GM19455 (cell line): Measurements from ENCODE around the gene CTRB1.

ENCODE experiments used
- ATAC-seq: cut with Tn5 transposase; IDR thresholded peaks from one replicate; pipeline ENCODE4 v1.9.1; 2021; ENCODE audit not compliant: unreplicated experiment

Gene CTRB1

DNA sequence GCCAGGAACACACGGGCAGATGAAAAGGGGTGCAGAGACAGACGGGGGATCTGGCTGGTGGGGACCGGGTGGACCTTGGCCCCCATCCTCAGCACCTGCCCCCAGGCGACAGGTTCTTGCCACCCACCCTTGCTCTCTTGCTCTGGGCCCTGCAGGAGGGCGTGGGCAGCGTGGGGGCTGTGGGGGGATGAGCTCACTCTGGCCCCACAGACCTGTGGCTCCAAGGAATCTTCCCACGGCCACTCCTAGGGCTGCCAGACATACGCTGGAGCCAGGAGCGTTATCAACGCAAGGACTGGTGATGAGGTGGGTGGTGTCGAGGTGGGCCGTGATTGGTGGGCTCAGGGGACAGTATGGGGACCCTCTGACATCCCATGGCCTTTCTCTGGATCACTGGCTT, 6.3 kb downstream of the CTRB1 start:
- no peak for ATAC-seq

DNA sequence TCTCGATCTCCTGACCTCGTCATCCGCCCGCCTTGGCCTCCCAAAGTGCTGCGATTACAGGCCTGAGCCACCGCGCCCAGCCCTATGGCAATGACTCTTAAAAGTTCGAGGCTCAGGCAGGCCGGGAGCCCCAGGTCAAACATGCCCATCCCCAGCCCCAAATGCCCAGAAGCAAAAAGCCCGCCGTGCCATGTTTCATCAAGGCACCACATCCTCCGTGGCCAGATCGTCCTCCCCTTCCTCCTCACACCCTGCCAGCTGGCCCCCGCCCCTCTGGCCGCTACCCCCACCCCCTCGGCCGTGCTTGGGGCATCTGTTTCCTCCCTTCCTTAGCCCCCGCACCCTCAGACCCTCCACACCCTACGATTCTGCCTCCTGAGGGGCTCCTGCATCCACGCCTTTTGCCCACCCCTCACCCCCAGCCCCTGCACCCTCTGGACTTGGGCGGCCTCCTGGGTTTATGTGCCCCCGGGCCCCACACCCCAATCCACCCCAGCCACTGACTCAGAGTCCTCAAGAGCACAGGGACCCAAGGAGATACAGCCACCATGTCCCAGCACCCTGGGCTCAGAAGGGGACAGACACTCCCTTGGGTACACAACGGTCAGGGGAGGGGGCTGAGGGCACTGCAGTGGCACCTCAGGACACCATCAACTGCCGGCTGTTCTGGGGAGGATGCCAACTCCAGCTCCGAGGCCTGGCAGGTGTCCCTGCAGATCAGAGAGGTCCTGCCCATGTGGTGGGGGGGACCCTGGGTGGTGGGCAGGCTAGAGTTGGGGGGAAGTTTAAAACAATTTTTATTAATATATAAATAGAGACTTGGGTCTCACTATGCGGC, 7.1 kb downstream of the CTRB1 start:
- no peak for ATAC-seq

DNA sequence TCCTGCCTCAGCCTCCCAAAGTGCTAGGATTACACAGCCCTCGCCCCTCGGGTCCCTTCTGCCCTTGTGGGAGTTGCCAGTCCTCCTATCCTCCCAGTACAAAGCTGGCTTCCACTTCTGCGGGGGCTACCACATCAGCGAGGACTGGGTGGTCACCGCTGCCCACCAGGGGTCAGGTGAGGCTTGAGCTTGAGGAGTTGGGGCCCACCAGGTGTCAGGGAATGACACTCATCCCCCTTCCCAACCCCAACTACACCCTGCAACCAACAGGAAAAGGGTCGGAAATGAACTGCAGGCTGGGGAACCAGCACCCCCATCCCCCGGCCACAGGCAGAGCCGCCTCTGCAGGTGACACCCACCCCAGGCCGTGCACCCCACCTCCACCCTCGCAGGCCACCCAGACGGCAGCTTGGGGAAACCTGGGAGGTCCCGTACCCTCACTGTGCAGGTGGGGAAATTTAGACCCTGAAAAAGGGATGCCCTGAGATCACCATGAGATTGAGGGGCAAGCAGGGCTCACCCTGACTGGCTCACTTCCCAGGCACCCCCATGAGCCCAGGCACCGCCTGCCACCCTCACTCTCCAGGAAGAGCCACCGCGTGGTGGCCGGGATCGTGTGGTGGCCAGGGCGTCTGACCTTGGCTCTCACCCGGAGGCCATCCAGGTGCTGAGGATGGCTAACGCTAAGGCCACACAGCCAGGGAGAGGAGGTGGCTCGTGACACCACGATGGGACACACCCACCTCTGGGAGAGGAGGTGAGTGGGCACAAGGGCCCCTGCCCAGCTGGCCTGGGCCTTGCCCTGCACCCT, 8.0 kb downstream of the CTRB1 start:
- ATAC-seq = no peak

DNA sequence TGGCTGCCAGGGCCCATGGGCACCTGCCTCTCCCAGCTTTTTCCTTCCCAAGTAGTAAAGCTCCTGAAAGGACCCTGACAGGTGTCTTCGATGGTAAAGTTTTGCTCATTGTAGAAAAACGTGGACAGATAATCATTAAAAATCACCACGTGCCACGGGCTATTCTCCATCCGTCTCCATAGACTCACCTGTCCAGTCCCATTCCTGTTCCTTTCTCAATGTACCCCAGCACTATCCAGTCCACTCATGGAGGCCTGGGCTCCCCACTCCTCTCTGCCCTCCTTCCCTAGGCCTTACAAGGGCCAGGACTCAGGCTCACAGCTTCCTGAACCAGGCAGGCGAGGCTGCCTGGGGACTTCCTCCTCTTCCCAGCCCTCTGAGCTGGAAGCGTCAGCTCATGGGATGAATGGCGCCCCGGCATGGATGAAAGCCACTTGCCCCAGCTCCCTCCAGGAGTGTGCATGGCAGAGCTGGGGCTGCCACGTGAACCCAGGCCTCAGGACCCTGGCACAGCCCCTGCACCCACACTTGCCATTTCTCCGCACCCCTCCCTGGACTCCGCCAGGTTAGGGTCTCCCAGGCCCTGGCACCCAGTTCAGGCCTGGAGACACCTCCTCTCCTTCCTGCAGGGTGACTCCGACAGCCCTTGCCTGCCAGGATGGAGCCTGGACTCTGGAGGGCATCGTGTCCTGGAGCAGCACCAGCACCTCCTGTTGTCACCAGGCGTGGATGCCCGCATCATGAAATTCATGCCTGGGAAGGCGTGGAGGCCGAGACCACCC, 8.8 kb downstream of the CTRB1 start:
- no peak for ATAC-seq

DNA sequence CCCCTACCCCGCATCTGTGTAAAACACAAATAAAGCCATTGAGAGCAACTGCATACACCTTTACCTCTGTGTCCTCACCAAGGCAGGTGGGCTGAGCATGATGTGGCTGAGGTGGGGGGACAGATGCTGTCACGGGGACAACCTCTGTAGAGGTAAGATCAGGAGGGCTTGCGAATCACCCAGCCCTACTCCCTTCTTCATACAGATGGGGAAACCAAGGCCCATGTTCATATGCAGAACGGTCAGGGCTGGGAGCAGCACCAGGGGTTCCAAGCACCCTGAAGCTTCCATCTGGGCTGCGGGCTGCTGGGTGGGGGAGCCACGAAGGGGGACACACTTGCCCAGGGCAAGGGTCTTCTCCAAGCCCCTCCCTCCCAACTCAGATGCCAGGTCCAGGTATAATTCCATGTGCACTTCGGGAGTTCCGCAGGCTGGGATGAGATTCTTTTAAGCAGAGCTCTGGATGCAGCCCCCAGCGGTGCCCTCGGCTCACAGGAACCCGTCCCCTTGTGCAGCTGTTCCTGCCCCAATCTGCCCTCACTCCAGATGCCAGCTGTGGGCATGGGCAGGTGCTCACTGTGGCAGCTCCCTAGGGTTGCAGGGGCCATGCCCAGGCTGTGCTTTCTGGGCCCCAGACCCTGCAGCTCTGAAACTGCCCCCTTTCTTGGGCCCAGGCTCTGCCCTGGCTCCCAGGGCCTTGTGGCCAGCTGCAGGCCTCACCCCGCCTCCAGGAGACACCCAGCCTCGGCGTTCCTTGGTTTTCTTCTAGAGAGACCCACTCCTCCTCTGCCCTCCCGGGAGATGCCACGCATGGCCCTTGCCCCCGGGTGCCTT, 9.6 kb downstream of the CTRB1 start:
- ATAC-seq = no peak

DNA sequence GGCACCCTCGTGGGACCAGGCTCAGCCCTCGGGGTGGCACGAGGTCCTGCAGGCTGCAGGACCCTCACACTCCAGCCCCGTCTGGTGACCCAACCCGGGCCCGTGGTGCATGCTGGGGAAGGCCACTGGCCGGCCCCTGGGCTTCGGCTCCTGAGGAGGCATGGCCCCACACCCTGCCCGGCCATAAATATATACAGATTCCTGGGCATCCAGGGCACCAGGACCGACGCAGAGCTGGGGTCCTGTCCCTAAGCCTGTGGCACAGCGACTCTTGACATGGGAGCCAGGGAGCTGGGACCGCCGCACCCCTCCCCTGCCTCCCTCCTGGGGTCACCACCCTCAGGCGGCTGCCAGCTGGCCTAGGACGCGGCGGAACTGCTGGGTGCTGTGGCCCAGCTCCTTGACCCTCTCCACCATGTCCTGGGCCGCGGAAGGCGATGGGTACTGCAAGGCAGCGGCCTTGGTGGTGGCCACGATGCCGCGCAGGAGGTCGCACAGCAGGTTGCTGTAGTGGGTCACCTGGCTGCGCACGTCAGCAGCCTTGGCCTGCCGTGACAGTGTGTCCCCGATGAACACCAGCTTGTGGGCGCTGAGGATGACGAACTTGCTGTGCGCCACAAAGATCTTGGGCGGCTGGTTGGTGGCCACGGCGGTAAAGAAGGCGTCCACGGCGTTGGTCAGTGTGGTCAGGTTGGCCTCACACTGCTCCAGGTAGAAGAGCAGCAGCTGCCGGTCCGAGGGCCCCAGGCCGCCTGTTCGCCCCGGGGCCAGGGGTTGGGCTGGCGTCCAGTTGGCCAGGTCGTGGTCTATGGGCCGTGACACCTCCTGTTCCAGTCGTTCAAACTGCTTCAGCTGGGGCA, 10.6 kb downstream of the CTRB1 start:
- ATAC-seq = no peak

DNA sequence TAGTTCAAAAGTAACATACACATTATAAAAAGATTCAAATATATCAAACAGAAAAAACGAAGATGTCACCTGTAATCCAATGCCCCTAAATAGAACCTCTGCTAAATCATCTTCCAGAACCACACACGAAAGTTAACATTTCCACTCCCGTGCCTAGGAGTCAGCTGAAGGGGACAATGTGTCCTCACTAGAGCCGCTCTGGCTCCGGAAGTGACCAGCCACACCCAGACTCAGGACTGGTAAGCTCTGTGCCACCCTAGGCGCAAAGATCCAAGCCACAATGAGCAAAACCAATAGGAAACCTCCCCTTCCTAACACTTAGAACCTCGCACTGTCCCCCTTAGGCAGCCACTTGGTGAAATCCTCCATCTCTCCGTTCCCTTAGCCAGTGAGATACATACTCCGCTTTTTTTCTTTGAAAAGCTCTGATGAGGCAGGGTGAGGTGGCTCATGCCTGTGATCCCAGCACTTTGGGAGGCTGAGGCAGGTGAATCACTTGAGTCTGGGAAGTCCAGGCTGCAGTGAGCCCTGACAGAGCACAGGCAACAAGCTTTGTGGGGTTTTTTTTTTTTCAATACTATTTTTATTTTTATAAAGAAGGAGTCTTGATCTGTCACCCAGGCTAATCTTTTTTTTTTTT, 11.8 kb downstream of the CTRB1 start:
- no peak for ATAC-seq

DNA sequence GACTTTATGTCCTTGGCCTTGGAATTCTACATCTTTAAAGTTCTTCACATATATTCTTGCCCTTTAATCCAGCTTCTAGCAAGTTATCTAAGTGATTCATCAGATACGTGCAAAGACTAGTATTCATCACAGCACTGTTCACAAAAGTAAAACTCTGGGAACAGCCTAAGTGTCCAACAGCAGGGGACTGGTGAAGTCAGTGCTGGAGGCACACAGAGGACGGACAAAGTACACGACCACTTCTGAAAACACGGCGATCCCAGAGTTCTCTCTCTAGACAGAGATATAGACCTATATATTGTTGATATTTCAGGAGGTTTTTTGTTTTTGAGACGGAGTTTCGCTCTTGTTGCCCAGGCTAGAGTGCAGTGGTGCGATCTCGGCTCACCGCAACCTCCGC, 12.8 kb downstream of the CTRB1 start:
- no peak for ATAC-seq

DNA sequence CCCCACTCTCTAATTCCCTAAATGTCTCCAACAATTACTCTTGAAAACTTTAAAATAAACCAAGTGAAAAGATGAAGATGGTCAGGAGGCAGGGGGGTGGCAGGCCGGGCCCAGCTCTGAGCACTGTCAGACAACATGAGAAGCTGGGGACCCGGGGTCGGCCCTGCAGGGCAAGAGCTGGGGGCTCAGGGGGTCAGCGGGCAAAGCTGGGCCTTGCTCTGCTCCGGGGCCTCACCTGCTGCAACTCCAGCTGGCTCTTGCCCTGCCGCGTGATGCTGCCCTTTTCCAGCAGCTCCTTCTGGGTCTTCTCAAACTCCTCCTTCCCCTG, 14.8 kb downstream of the CTRB1 start:
- ATAC-seq = no peak

DNA sequence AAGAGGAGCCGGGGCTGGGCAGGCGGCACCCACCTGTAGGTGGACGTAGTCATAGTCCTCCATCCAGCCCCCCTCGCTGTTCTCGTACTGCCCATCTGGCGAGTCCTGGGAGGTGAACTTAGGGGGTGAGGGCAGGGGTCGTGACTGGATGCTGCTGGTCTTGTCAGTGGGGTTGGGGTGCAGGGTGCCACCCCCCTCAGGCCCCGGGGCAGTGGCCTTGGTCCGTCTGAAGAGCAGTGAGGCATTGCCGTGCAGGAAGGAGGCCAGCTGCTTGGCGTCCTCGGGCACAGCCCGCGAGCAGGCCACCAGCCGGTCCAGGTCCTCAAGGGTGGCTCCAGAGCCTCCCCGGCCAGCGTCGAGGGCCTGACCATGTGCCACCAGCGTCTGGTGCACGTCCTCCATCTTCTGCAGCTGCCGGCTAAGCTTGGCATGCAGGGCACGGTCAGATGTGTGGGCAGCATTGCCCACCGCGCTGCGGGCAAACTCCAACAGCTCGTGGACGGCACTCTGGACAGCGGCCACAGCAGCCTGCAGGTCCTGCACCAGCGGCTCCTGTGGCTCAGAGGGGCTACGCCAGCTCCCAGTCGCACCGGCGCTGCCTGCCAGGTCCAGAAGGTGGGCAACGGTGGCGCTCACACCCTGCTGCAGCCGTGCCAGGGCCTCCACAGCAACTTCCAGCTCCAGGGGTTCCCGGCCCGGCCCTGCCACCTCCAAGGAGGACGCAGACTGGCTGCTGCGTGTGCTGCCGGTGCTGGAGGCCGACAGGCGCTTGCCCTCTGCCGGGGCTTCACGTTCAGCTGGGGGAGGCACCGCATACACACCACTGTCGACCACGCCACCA, 16.3 kb downstream of the CTRB1 start:
- ATAC-seq = no peak

DNA sequence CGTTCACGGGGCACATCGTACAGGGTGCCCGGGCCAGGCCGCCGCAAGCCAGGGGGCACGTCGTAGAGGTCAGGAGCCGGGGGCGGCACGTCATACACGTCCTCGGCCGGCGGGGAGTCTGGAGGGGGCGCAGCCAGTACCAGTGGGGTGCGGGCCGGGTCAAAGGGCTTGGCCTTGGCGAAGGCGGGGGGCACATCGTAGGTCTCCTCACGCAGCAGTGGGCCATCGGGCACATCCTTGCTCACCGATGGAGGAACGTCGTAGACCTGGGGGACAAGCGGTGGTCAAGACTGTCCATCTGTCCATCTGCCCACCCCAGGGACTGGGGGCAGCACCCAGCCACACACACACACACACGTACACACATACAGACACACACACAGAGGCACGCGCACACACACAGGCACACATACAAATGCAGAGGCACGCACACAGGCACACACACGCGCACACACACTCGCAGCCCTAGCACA, 17.0 kb downstream of the CTRB1 start:
- no peak for ATAC-seq

DNA sequence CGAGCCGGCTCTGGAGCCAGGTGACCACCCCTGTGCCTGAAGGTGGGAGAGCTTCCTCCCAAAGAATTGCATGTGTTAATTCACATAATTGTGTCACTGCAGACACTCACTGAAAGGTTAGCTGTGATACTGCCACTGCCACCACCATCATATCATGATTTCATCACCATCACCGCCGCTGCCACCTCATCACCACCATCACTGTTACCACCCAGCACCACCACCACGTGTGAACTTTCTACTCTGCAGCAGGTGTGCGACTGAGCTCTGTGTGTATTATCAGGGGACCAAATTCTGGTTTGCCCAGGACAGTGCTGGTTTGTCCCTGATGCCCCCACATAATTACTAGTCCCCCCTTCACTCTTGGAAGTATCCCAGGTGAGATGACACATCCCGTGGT, 17.4 kb downstream of the CTRB1 start:
- ATAC-seq = no peak

DNA sequence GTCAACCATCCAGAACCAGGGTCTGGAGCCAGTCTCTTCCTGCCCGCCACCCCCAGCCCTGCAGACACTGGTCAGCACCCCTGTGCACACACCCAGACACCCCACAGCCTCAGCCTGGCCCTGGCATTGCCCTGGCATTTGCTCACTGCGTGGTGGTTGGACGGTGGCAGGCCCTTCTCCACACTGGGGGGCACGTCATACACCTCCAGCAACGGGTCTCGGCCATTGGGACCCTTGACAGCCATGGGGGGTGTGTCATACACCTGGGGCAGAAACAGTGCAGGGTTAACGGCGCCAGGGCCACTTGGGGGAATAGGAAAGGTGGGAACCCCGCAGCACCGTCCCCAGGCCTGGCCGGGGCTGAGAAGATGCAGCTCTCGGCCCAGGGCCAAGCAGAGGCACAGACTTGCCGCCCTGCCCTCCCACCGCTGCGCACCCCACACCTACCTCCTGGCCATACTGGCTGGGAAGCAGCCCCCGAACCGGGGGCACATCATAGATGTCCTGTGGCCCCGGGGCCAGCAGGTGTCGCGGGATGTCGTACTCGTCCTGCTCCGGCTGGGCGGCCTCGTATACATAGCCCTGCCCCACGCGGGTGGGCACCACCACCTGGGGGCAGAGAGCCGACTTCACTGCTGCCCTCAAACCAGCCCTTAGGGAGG, 18.1 kb downstream of the CTRB1 start:
- no peak for ATAC-seq

DNA sequence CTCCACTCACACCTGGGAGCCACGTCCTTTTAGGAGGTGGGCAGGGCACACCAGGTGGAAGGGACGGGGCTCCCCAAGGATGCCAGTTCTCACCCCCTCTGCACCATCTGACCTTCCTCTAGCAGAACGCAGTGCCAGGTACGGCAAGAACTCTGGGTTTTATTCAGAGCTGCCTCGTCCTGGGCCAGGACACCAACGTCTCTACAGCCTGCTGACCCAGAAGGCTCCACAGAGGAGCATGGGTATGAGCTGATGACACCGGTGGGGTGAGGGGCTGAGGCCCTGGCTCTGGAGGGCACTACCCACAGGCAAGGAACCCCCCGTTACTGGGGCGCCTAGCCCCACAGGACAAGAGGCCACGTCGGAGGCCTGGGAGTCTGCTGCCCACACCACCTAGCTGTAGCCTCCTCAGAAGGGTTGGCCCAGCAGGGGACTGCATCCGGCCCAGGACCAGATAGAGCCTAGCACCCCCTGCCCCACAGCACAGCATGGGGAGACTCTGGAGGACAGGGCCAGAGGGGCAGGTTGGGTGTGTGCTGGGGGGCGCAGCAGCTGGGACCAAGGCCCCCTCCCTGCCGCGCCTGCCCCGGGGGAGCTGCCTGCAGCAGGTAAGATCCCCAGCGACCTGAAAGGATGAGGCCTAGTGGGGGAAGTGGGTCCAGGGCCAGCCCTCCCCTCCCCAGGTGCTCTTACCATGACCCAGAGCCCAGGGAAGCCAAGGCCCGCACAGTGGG, 18.8 kb downstream of the CTRB1 start:
- ATAC-seq = no peak

DNA sequence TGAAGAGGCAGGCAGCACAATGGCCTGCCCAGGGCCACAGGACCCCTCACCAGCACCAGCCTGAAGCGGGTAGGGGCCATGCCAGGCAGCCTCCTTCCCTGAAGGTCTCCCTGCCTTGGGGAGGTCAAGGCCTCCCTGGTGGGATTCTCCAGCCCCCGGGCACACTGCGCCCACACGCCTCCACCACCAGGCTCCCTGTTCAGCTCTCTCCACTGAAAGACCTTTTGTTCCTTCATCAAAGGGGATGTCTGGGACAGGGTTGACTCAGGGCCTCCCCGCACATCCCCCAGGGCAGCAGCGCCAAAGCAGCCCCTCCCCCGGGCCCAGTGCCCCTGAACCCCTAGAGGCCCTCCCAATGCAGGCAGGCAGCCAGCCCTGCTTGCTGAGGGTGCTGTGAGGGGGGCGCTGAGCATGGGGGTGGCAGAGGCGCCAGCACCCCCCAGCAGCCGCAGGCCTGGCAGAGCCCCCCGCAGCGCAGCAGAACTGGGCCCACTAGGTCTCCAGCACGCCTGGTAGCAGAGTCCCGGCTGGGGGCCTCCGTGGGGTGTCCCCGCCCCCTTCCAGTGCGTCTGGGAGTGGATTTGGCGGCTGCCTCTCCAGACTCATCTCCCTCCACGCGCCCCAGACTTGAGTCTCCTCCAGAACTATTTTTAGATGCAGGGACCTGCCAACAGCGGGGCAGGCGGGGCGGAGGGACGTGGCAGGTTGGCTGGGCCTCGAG, 19.5 kb downstream of the CTRB1 start:
- ATAC-seq = no peak

DNA sequence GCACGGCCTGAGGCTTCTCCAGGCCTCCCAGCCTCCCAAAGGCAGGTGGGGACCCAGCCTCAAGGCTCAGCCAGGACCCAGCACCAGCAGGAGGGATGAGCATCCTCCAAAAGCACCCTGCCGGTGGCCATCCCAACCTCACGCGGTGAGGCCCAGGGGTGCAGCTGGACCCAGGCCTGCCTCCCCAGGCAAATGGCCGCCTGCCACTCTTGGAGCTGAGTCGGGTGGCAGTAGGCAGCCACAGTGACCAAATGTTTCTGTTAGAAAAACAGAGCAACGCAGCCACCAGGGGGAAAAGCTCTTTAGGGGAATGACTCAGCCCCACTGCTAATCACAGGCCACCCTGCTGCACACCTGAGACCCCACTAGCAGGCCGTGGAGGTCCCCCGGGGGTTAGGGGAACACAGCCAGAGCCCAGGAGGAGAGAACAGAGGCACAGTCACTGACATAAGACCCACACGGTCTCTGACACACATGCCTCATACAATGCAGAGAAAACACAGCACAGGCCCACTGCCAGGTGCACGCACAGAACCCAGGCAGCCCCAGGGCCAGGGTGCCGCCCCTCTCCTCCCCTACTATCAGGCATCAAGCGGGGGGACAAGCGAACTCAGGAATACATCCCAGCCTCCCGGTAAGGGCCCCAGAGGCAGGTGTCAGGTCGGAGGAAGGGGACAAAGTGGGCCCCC, 20.2 kb downstream of the CTRB1 start:
- ATAC-seq = no peak
